Lower leg skin (tissue), 3 donors: ENCODE data around the gene GABARAPL1.

Source experiments
- CTCF ChIP-seq, 3 donors: fragments of 450-650 bp; IDR thresholded peaks; one replicate each; pipeline ENCODE4 v1.5.1; 2016; ENCODE audit warnings: antibody characterized with exemption in 3 of 3, mild to moderate bottlenecking in 3 of 3, moderate library complexity in 2 of 3
- POLR2A ChIP-seq, 2 donors: fragments of 450-650 bp; IDR thresholded peaks; one replicate each; pipeline ENCODE4 v1.6.1; 2016 to 2017; ENCODE audit warnings: antibody characterized with exemption in 2 of 2, mild to moderate bottlenecking in 1 of 2, moderate library complexity in 1 of 2

- no peak for TF ChIP-seq CTCF (IDR thresholded peaks at IDR 0.05)
- TF ChIP-seq POLR2A (IDR thresholded peaks at IDR 0.05) = no peak
Measured at GRCh38 chr12:10215436-10215835, 2.8 kb downstream of the GABARAPL1 start.
